SIG-M5 treated with dmso at 0.1 percent for 504 hours (cell line): Measurements from ENCODE around the gene NRXN2.

Source experiments
- DNase-seq: peaks from one replicate; lab custom pipeline; 2025; ENCODE audit not compliant: unreplicated experiment; lab: John Stamatoyannopoulos, UW

The NRXN2 gene

DNA sequence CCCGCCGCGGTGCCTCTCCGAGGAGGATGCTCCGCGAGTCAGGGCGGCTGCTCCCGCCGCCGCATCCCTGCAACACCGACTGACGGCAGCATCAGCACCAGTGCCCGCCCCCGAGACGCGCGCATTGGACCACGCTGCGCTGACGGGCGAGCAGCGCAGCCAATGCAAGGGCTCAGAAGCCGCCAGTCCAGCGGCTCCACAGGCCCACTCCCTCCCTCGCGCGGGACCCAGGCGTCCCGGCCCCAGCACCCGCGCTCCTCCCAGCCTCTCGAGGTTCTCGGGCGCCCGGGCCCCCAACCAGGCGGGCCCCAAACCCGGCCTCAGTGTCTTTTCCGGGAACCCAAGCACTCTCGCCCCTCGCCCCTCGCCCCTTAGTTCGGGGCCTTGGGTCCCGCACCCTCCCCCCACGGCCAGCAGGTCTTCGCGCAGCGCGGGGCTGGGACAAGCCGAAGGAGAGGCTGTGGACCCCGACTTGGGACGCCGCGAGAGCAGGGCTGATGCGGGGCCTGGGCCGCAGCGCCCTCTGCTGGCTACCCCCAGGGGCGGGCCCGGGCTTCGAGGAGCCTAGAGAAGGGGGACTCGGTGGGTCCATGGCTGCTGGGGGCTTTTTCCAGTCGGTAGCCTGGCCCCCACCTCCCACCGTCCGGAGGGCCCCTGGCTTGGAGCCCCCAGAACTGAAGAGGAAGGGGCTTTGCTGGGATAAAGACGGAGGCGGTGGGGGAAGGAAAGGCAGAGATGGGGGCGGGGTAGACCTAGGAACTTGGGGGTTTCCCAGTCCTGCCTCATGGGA lies at the start of gene NRXN2:
NRXN2 (minus strand) TSS at position 81 of the 790 bp plus-strand sequence. CDS start 9,498 bp downstream, outside the sequence.
- DNase-seq: peak; percentile 70

DNA sequence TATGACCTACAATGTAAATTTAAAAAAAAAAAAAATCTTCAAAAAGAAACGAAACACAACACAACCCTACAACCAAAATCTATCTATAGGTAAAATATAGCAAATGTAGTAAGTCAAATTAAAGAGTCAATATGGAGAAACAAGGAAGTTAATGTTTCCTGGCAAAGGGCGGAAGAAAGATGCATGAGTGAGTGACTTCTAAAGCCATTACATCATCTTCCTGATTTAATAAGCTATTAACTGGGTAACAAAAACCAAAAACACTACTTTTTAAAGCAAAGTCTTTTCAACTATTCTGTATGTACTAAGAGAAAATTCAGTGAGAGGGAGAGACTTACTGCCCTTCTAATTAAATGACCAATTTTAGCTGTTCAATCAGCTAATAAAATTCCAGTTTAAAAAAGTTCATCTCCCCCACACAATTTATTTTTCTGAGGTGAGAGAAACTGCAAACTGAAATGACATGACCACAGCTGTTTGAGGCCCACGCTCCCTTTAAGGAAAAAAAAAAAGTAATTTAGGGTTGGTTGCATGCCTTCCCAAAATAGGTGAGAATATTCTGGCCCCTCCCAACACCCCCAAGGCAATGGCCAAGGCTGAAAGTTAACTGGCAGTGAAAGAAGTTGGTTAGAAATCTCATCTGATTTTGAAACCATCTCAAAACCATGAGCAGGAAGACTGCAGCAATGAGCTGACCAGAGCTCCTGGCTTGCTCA lies 49.5 kb upstream of the NRXN2 start:
- DNase-seq: peak; percentile 29

DNA sequence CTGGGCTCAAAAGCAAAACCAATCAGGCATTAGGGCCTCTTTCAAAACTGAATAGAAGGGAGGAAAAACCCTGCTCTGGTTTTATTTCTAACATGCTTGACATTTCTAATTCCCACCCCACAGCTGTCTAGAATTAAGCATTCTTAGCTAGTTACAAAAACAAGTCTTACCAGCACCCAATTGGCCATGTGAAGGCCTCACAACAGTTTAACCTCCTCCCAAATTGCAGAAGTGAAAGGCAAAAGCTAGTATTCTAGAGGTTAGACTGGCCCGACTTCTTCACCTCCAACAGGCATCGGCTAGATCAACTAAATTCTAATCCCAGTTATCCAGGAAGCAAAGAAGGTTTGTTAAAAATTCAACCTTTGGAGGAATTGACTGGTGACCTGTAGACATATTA lies 48.9 kb upstream of the NRXN2 start:
- peak; percentile 46 for DNase-seq

DNA sequence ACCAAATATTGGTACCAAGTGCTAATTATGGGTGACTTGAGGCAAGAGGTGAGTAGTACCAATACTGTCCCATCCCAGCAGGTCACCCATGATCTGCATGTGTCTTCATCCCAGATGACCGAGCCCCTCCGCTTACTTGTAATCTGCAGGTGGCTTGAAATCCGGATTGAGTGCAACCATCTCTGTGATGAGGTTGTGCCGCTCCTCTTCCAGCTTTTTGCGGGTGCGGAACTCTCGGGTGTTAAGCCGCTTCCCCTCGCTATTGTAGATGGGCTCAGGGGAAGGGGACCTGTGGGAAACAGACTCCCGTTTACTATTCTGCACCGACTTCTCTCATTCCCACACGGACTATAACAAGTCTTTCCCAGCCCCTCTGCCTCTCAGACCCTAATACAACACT lies 47.1 kb upstream of the NRXN2 start:
- no peak for DNase-seq

DNA sequence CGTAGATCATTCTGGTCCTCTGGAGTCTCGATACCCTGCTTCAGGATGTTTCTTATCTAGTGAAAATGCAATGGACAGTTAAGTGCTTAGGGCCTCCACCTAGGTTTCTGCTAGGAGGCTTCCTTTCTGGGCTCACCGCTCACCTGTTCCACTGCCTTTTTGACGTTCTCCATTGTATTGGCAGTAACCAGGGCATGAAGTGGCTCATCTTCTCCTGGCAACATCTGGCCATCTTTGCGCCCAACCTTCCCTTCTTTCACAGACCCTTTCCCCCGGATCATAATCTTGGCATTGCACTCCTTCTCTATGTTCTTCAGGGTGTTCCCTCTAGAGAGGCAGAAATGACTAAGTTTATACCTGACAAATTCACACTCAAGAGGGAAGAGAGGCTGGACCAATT lies 46.3 kb upstream of the NRXN2 start:
- no peak for DNase-seq

DNA sequence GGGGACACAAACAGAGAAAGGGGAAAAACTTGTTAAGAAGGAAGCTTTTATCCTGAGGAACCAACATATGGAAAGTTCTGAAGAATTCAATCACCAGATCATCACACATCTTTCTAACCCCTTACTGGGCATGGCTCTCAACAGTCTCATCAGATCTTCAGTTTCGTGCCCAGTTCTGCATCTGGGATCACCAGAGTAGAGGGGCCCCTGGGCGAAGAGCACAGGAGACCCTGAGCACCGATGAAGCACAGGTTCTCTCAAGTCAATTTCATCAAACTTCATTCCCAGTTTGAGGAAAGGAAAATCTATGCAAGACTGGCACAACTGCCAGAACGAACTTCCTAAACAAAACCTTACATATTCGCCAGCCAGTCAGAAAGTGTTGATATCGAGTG lies 45.3 kb upstream of the NRXN2 start:
- no peak for DNase-seq

DNA sequence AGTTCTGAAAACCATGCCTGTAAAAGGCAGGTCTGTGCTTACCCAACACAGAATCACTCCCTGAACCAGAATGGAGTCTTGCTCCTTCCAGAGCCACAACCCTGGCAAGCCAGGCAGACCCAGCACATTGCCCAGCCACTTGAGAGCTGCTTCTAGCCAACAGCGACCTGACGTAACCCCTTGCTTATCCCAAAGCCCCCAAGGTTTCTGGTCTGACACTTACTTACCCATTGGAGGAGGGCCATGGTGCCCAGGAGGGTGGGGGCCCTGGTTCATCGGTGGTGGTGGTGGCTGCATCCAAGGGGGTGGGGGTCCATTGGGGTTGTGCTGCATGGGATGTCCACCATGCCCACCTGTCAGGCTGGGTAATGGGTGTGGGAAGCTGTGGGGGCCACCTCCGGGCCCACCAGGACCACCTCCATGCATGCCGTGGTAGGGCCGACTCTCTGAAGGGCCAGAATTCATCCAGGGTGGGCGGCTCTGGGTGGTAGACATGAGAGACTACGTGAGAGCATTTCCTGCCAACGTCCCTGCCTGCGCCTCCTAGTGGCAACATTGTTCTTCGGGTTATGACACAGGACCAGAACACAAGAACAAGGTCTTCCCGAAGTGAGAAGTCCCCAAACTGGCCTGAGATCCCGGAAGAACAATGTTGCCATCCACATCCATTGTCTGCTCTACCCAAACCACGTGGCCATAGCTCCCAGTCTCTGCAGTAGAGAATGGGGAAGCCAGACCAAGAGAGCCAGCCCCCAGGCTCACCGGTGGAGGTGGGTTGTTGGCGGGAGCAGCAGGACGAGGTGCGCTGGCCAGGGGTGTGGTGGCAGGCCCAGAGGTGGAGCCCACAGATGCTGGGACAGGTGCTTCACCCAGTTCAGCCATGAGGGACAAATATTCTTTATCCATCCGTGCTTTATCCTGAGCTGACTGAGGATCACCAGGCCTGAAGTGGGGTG lies 44.6 kb upstream of the NRXN2 start:
- peak; percentile 43 for DNase-seq

DNA sequence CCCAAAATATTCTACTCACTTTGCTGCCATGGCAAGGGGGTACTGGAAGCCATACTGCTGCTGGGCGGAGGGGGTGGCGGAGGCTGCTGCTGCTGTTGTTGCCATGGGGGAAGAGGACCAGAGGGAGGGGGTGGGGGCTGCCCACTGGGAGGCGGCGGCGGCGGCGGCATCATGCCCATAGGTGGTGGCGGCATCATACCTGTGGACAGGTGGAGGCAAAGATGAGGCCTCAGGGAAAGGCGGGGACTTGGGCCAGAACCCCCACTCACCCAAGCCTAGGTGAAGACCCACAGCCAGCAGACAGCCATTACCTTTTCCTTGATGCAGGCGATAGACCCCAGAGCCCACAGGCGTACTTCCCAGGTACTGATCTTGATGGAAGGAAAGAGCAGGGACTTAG lies 43.9 kb upstream of the NRXN2 start:
- no peak for DNase-seq

DNA sequence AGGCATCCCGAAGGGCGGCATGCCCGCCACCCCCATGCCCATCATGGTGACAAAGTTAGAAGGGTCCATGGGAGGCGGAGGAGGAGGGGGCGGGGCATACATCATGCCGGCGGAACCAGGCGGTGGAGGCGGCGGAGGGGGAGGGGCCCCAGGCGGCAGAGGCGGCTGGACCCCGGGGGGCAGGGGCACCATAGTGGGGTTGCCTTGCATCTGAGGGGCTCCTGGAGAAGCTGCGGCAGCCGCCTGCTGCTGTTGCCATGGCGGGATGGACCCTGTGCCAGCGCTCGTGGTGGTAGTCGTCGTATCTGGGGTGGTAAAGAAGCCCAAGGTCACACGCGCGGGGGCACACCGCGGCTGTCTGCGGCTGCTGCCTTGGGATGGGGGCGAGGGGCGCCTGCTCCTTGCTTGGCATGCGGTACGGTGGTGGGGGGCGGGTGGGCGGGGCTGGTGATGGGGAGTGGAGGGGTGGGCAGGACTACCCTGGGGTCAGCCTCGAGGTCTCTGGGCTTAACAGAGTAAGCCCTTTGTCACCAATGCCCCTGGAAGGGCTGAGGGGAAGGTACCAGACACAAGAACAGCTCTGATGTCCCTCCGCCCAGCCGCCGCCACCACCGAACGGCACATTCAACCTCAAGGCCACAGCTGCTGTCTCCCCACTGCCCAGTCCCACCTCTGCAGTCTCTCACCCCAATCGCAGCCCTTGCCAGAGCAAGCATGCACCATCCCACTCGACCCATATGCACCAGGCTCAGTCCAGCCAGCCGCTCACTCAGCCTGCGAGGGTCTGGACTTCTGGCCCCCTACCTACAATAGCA lies 43.1 kb upstream of the NRXN2 start:
- DNase-seq: no peak

DNA sequence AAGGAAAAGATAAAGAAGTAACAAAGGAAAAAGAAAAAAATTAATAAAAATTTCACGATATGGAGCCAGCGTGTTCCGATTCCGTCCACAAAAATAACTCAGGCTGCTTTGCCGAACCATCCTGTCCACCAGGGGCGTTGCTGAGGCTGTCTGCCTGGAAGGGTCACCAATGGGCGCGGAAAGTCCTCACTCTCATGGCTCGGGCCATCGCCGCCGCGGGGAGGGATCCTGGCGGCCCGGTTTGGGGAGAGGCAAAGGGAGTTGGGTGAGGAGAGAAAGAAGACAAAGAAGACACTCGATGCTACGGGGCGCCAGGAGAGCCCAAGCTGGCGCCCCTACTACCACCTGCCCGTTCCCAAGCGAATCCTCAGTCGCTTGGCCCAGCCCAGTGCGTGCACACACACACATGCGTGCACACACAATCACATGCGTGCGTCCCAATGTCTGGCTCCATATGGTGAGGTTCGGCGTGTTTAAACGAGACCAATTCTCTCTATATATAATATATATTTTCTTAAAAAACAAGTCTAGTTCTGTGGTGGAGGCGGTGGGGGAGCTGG lies 42.4 kb upstream of the NRXN2 start:
- no peak for DNase-seq

DNA sequence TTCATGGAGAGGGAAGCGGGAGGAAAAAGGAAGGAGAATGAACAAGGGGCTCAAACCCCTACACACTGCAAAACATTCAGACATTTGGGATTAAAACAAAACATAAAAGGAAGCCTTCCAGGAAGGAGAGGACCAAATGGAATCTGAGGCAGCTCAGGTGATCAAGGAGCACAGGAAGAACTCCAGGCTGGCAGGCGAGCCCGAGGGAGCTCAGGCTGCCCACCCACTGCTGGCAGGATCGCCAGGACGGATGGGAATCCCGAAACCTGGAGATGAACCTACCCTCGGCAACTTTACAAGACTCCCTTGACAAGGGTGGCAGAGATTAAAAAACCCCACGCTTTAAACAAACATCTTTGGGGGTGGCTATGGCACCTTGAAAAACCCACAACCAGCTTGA lies 41.8 kb upstream of the NRXN2 start:
- no peak for DNase-seq

DNA sequence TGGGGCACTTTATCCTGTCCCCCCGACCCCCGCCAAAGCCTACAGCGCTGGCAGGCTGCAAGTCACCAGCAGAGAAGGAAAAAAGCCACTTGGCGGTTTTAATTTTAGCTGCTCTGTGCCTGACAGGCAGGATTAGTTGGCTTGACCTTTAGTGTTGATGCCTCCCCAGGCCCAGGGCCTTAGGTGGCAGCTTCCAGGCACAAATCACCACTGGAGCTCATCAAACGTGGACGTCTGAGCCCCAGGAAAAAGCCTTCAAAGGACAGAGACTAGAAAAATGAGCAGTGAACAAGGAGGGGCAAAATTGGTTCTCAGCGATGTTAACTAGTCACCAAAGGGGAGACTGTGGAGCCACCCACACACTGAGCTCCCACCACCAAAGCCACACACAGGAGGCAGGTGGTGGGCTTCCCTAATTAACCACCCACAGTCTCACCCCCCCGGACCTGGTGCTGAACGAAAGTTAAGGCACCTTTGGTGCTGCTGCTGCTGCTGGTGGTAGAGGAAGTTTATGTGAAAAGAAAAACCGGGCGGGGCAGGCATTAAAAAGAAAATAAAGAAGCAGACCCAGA lies 41.1 kb upstream of the NRXN2 start:
- no peak for DNase-seq

DNA sequence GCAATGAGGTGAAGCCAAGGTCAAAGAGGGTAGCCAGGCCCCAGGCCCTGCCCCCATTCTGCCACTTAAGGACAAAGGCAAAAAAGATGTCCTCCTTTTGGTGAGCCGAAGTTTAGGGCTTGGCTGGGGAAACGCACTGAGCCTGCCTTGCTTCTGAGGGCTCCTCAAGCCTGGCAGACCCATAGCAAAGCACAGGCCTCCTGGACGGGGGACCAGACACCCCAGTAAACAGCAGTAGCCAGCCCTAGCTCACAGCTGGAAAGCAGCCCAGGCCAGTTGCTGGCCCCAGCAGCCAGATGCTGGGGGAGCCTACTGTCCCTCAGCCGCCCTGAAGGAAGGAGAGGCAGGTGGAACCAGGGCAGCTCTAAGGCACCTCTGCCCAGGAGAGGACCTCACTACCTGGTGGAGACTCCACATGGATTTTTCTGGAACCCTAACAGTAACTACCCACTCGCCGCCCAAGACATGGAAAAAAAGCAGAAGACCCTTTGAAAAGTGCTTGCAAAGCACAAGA lies 40.6 kb upstream of the NRXN2 start:
- DNase-seq: no peak

DNA sequence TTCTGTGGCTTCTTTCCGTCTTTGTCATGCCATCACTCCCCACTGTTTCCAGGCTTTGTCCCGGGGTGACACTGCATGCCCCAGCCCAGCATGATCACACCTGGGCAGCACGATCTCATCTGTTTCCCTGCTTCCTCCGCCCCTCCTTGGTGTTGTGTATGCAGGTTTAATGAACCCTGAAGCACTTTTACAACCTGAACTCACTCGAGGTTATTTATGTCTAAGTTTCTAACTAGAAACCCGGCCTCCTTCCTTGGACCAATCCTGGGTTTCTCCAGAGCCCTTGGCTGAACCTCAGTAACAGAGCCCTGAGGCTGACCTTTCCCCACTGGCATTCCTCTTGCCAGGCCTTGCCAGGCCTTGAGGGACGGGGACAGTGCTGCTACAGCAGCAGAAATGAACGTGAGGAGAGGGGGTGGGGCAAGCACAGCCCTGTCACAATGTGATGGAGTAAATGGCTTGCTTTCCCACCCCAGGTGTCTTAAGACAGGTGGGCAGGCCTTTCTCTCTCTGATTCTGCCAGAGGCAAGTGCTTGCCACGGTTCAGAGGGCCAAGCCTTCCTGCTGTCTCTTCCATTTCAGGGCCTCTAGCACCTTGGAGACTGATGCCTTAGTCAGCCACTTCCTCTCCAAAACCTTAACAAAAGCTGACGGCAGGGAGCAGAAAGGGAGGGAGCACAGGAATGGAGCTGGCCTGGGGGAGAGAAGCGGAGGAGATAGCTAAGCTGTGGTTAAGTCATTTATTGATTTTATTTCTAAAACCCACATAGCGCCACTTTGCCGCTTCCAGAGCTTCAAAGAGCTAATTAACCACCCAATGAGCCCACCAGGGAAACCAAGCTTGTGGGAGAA lies 39.9 kb upstream of the NRXN2 start:
- DNase-seq: no peak

DNA sequence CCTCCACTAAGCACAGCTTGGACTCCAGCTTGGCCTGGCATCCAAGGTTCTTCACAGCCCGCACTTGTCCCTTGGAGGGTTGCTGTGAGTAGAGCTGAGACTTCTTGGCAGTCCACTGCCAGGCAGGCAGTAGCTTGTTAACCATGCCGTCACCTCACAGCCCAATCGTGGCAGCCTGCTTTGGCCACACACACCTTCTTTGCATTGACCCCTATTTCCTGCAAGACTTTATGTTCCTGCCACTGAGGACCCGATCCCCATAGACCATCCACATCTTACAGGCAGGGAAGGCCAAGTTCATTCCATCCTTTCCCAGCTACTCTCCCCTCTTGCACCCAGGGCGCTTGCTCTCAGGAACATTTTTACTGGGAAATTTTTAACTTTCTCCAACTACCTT lies 39.3 kb upstream of the NRXN2 start:
- DNase-seq: no peak

DNA sequence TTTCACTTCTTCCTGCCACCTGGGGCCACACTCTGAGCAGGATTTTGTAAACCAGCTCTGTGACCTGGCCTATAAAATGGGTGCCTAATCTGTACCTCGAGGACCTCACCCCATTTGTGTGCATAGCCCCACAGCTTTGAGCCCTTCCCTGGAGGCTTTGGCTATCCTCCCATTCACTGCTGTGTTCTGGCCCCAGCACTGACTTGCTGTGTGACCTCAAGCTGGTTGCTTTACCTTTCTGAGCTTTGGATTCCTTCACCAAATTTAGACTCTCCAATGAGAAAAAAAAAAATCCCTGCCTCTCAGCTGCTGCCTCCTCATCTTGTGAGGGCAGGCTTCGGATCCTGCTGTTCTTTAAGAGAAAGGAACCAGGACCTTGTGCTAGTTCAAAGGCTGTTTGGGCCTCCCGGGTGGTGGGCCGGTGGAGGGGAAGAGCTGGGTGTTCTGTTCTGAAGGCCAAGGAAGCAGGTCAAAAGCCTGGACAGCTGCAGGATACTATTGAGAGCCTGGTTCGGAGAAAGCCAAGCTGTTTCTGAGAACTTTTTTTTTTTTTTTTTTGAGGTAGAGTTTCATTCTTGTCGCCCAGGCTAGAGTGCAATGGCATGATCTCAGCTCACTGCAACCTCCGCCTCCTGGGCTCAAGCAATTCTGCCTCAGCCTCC lies 37.9 kb upstream of the NRXN2 start:
- DNase-seq: no peak

DNA sequence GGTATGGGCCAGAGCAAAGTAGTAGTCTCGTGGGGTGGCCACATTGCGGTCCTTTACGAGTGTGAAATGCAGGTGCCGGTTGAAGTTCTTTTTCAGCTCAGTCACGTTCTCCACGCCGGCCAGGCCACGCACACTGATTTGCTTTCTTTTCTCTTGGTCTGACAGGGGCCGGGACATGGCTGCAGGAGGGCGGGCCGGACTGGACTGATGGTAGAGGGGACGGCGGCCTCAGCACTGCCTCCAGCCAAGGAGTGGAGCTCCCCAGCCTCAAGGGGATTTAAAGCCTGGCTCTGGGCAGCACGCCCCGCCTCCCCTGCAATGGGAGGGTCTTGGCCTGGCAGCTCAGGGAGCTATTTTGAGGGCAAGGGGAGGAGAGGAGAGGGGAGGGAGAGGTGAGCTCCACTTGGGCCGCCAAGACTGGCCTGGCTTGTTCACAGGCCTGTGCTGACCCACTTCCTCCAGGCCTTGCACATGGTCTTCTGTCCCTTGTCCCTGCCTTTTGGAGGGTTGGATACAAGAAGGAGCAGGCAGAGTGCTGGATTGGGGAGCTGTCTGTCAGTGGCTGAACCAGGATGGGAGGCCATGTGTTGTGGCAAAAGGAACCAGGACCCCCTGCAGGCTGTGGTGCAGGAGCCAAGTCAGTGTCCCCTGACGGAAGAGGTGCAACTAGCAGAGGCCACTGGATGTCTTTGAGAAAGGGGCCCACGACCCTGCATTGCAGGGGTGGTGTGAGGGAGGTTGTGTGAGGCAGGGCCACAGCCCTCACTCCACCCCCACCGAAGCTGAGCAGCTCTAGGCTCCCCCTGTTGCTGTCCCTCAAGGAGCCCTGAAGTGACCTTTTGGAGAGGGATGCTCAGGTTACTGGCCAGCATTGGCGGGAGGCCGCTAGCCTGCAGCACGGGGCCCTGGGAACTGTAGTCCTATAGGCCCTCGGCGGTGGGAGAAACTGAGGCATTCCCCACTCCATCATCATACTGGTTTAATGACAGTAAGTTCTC lies 37.0 kb upstream of the NRXN2 start, which contains the start of gene PYGM:
PYGM (minus strand) TSS at position 253 of the 998 bp plus-strand sequence; CDS start at position 177, 76 bp downstream.
- no peak for DNase-seq
